GM12872 (cell line): ENCODE results near the gene IPO11.

Experiments
- CTCF ChIP-seq: IDR thresholded peaks from 3 replicates; pipeline ENCODE4 v1.5.1; 2011; ENCODE audit warnings: low read depth, mild to moderate bottlenecking, low read length, moderate library complexity; ENCODE audit not compliant: insufficient read depth

IPO11 gene

GRCh38 chr5:62577488-62577887 lies 164.9 kb downstream of the IPO11 start:
- TF ChIP-seq CTCF, result no peak

GRCh38 chr5:62578540-62578939 lies 166.0 kb downstream of the IPO11 start, which contains the start of gene LRRC70:
Gene LRRC70 (plus strand): TSS chr5:62578819. CDS start chr5:62579439, 620 bp downstream.
- TF ChIP-seq CTCF, result no peak

GRCh38 chr5:62579761-62580160 lies 167.2 kb downstream of the IPO11 start:
- TF ChIP-seq CTCF, result no peak

- no peak for TF ChIP-seq CTCF
Observed at GRCh38 chr5:62581836-62582597, 169.5 kb downstream of the IPO11 start.

- TF ChIP-seq CTCF, result no peak
Observed at GRCh38 chr5:62584391-62584790, 171.8 kb downstream of the IPO11 start.

GRCh38 chr5:62585306-62585705 lies 172.7 kb downstream of the IPO11 start:
- TF ChIP-seq CTCF, result no peak

GRCh38 chr5:62585751-62586150 lies 173.2 kb downstream of the IPO11 start:
- TF ChIP-seq CTCF, result no peak

GRCh38 chr5:62587737-62588136 lies 175.2 kb downstream of the IPO11 start:
- no peak for TF ChIP-seq CTCF
